SK-N-SH (cell line): ENCODE data around the gene ZNF81.

Source experiments
- CTCF ChIP-seq: fragments of 200-600 bp; sonication (generic); IDR thresholded peaks from 2 replicates; pipeline ENCODE4 v1.6.1; 2017; ENCODE audit warnings: antibody characterized with exemption, mild to moderate bottlenecking, moderate library complexity
- EP300 ChIP-seq, 2 experiments: IDR thresholded peaks; 2 replicates each; pipeline versions ENCODE4 v1.4.0 to v1.6.1; 2012; ENCODE audit warnings: borderline replicate concordance in 1 of 2, low read depth in 1 of 2, low read length in 1 of 2
- EZH2phosphoT487 ChIP-seq: fragments of 200-600 bp; sonication (generic); IDR thresholded peaks from 2 replicates; pipeline ENCODE4 v1.6.1; 2017; ENCODE audit warnings: low read depth, mixed run types, mild to moderate bottlenecking, antibody characterized with exemption, moderate library complexity, borderline replicate concordance
- FOXM1 ChIP-seq: IDR thresholded peaks from 2 replicates; pipeline ENCODE4 v1.4.0; 2012; ENCODE audit warnings: low read depth, mild to moderate bottlenecking
- MAX ChIP-seq: IDR thresholded peaks from 2 replicates; pipeline ENCODE4 v1.4.0; 2012; ENCODE audit warnings: low read depth
- MXI1 ChIP-seq: IDR thresholded peaks from 2 replicates; pipeline ENCODE4 v1.6.1; 2012; ENCODE audit warnings: mild to moderate bottlenecking, low read depth, low read length, improper control_type of control experiment
- POLR2AphosphoS5 ChIP-seq: IDR thresholded peaks from 2 replicates; pipeline ENCODE4 v1.6.1; 2012; ENCODE audit warnings: low read depth, low read length
- REST ChIP-seq: IDR thresholded peaks from 2 replicates; pipeline ENCODE4 v1.6.1; 2012; ENCODE audit warnings: mild to moderate bottlenecking, low read depth, low read length, moderate library complexity
- RFX5 ChIP-seq: IDR thresholded peaks from 2 replicates; pipeline ENCODE4 v1.6.1; 2012; ENCODE audit warnings: mild to moderate bottlenecking, improper control_type of control experiment, low read length
- TAF1 ChIP-seq: IDR thresholded peaks from 2 replicates; pipeline ENCODE4 v1.6.1; 2012; ENCODE audit warnings: low read depth, mild to moderate bottlenecking, low read length, moderate library complexity, borderline replicate concordance
- TEAD4 ChIP-seq: IDR thresholded peaks from 2 replicates; pipeline ENCODE4 v1.4.0; 2012; ENCODE audit warnings: mild to moderate bottlenecking, borderline replicate concordance; ENCODE audit not compliant: insufficient read depth
- YY1 ChIP-seq: IDR thresholded peaks from 2 replicates; pipeline ENCODE4 v1.4.0; 2012; ENCODE audit warnings: low read depth, mild to moderate bottlenecking

GRCh38 chrX:47927212-47927611 lies 90.5 kb downstream of the ZNF81 start:
- TF ChIP-seq CTCF (no peak), MXI1 (no peak), RFX5 (no peak), EZH2phosphoT487 (no peak), POLR2AphosphoS5 (no peak), TAF1 (no peak), REST (no peak), YY1 (no peak), EP300 (IDR thresholded peaks at IDR 0.05; ENCODE audit: borderline replicate concordance in 1 of 2, low read depth in 1 of 2, low read length in 1 of 2) (no peak), FOXM1 (no peak), TEAD4 (no peak), MAX (no peak)
